Endometrium (tissue), 2 donors: ENCODE data around the gene ASCC1.
"Not testable (repeated sequence)": the region's sequence is repeated elsewhere in the genome, so short reads cannot be mapped to it uniquely, and the experiment has no call there.

ENCODE experiments used
- FAIRE-seq: peaks from 2 replicates; lab custom pipeline; 2012; peaks lifted over from hg19 to GRCh38; lab: Jason Lieb, UNC
- donor health status: control.
- donor health status: control.

The ASCC1 gene

GRCh38 chr10:72170263-72170662 lies 45.8 kb downstream of the ASCC1 start:
- FAIRE-seq: no peak

- no peak for FAIRE-seq
These were observed 49.0 kb downstream of the ASCC1 start for GRCh38 chr10:72167118-72167517.

- no peak for FAIRE-seq
These were observed 51.5 kb downstream of the ASCC1 start for GRCh38 chr10:72164617-72165016.

GRCh38 chr10:72162978-72163377 lies 53.1 kb downstream of the ASCC1 start:
- FAIRE-seq: no peak

- FAIRE-seq: no peak
These were observed 57.9 kb downstream of the ASCC1 start for GRCh38 chr10:72158176-72158575.

GRCh38 chr10:72156223-72156622 lies 59.9 kb downstream of the ASCC1 start:
- no peak for FAIRE-seq

GRCh38 chr10:72152286-72152685 lies 63.8 kb downstream of the ASCC1 start:
- FAIRE-seq: no peak

GRCh38 chr10:72150746-72151478 lies 65.2 kb downstream of the ASCC1 start:
- not testable (repeated sequence) for FAIRE-seq

GRCh38 chr10:72147324-72147584 lies 68.8 kb downstream of the ASCC1 start:
- FAIRE-seq: not testable (repeated sequence)

- no peak for FAIRE-seq
These were observed 69.3 kb downstream of the ASCC1 start for GRCh38 chr10:72146559-72147323.

GRCh38 chr10:72146071-72146470 lies 70.0 kb downstream of the ASCC1 start:
- no peak for FAIRE-seq

GRCh38 chr10:72145657-72146056 lies 70.4 kb downstream of the ASCC1 start:
- FAIRE-seq: no peak

- no peak for FAIRE-seq
These were observed 75.2 kb downstream of the ASCC1 start for GRCh38 chr10:72140850-72141249.

GRCh38 chr10:72140174-72140573 lies 75.9 kb downstream of the ASCC1 start:
- no peak for FAIRE-seq

- FAIRE-seq: no peak
These were observed 78.5 kb downstream of the ASCC1 start for GRCh38 chr10:72137583-72137982.

GRCh38 chr10:72136225-72136624 lies 79.9 kb downstream of the ASCC1 start:
- not testable (repeated sequence) for FAIRE-seq

GRCh38 chr10:72134785-72135767 lies 81.0 kb downstream of the ASCC1 start:
- FAIRE-seq: no peak

GRCh38 chr10:72133517-72133916 lies 82.6 kb downstream of the ASCC1 start:
- no peak for FAIRE-seq

GRCh38 chr10:72132854-72133253 lies 83.2 kb downstream of the ASCC1 start:
- no peak for FAIRE-seq

- FAIRE-seq: no peak
These were observed 88.5 kb downstream of the ASCC1 start for GRCh38 chr10:72127571-72127970.

GRCh38 chr10:72126872-72127232 lies 89.2 kb downstream of the ASCC1 start:
- no peak for FAIRE-seq

- no peak for FAIRE-seq
These were observed 89.7 kb downstream of the ASCC1 start for GRCh38 chr10:72126184-72126871.
